Lung (tissue), 12 donors: Measurements from ENCODE around the gene DNMT3A. TPM values are rescaled to one million over a fixed set of nuclear protein-coding genes. Genes with fewer than 3 reads are reported as not detected.

Experiments
- ATAC-seq: fragments of 200-7000 bp; cut with Tn5 transposase; one replicate; pipeline ENCODE4 v1.9.1; 2020; ENCODE audit warnings: moderate number of reproducible peaks; ENCODE audit not compliant: insufficient read depth, low FRiP score
- DNase-seq, 3 donors: peaks; one replicate each; pipeline ENCODE4 v3.0.0-alpha.2; 2013 to 2017
- H3K27ac ChIP-seq, 2 donors: one replicate each; pipeline ENCODE4 v1.5.1; 2013; ENCODE audit warnings: mild to moderate bottlenecking in 2 of 2, moderate library complexity in 2 of 2, control low read depth in 1 of 2, inconsistent platforms in 1 of 2, low read depth in 1 of 2, low read length in 1 of 2
- H3K27me3 ChIP-seq, 3 donors: one replicate each; pipeline ENCODE4 v1.5.1; 2013; ENCODE audit warnings: low read length in 2 of 3; ENCODE audit not compliant: control insufficient read depth in 3 of 3, insufficient read depth in 3 of 3
- H3K36me3 ChIP-seq, 4 donors: one replicate each; pipeline ENCODE4 v1.5.1; 2013; ENCODE audit warnings: low read length in 4 of 4, mild to moderate bottlenecking in 1 of 4, moderate library complexity in 1 of 4; ENCODE audit not compliant: control insufficient read depth in 4 of 4, insufficient read depth in 4 of 4
- H3K4me1 ChIP-seq, 5 donors: one replicate each; pipeline ENCODE4 v1.5.1; 2013; ENCODE audit warnings: low read length in 5 of 5, mild to moderate bottlenecking in 2 of 5, moderate library complexity in 1 of 5; ENCODE audit not compliant: control insufficient read depth in 5 of 5, insufficient read depth in 5 of 5
- H3K4me3 ChIP-seq: one replicate; pipeline ENCODE4 v1.5.1; 2013; ENCODE audit warnings: mild to moderate bottlenecking, control low read depth, moderate library complexity
- H3K9ac ChIP-seq, 2 donors: one replicate each; pipeline ENCODE4 v1.5.1; 2013; ENCODE audit warnings: low read length in 2 of 2, control low read depth in 1 of 2; ENCODE audit not compliant: insufficient read depth in 1 of 2
- H3K9me3 ChIP-seq, 4 donors: one replicate each; pipeline ENCODE4 v1.5.1; 2013; ENCODE audit warnings: low read length in 3 of 4, mild to moderate bottlenecking in 1 of 4, moderate library complexity in 1 of 4; ENCODE audit not compliant: control insufficient read depth in 4 of 4, insufficient read depth in 3 of 4
- CTCF ChIP-seq: IDR thresholded peaks from 2 replicates; pipeline ENCODE4 v1.5.1; 2012; ENCODE audit warnings: mild to moderate bottlenecking; ENCODE audit errors: control extremely low read depth, extremely low read depth
- WGBS, 2 donors: extraction: QIAGEN DNeasy Blood & Tissue Kit; methylation state at CpG; one replicate each; pipeline ENCODE4 v1.1.7; 2013; 5-methylcytosine and 5-hydroxymethylcytosine counted together
- polyA plus RNA-seq, 2 donors: library from polyadenylated mRNA; stranded (reverse); fragments of 200-250 nt; gene quantifications; one replicate each; pipeline ENCODE4 v1.2.1, GENCODE V29; 2013
- total RNA-seq, 2 donors: library from RNA; depleted of rRNA in 1 of 2; stranded (reverse); fragments of >200 nt in 1 of 2; gene quantifications; one replicate each; pipeline ENCODE4 v1.2.1, GENCODE V29; 2014 to 2021
- donor health status: control.
- donor health status: control.
- donor health status: Bipolar disorder and iron deficiency.
- donor health status: healthy.
- donor health status: DM: yes; HTN: yes; CAD: no.

The DNMT3A gene
- total and polyA plus RNA-seq, 4 donors, result 9.2 to 61.0 (median 26.9) TPM

DNA sequence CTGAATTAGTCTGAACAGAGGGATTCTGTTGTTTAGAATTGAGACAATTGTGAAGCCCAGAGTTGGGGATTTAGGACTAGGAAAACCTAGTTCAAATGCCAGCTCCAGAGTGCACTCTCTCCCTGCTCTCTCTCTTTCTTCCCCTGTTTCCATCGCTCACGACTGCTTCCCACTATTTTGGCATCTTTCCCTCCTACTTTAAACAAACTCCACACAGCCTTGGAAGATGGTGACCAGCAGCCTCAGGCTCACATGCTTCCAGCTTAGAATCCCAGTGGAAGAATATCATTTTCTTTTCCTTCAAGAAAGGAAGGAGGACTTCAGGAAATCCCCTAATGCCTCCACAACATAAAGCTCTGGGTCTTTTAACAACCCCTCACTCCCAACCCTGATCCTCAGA, 6.1 kb upstream of the DNMT3A start:
- no peak overlapping the region for H3K4me3 ChIP-seq
- no peaks in the 10 kb centered on the region for H3K36me3 ChIP-seq
- H3K9ac ChIP-seq, result no peak overlapping the region
- TF ChIP-seq CTCF, result no peak
- peak; percentile 32 to 90 (median 82) for DNase-seq
- H3K9me3 ChIP-seq, result no peaks in the 10 kb centered on the region
- no peaks in the 10 kb centered on the region for H3K27me3 ChIP-seq
- WGBS, 2 donors, result 35 to 43% methylated on average over 2 of the region's 2 CpGs
- ATAC-seq, result no peak
- peaks cover 0 to 11% (median 0%) of the 10 kb centered on the region in 5 donors for H3K4me1 ChIP-seq
- no peak overlapping the region for H3K27ac ChIP-seq

GRCh38 chr2:25347205-25347815, 5.6 kb upstream of the DNMT3A start:
- Histone ChIP-seq H3K4me1 (peaks cover 0 to 15% (median 4%) of the 10 kb centered on the region in 5 donors), H3K4me3 (no peak overlapping the region), H3K36me3 (no peaks in the 10 kb centered on the region), H3K9ac (no peak overlapping the region), H3K27ac (no peak overlapping the region), H3K9me3 (no peaks in the 10 kb centered on the region), H3K27me3 (no peaks in the 10 kb centered on the region)
- DNase-seq (no peak), ATAC-seq (no peak)
- 77 to 87% methylated on average over 7 of the region's 7 CpGs for WGBS, 2 donors
- no peak for TF ChIP-seq CTCF

GRCh38 chr2:25343187-25343825, 1.6 kb upstream of the DNMT3A start:
- ATAC-seq (no peak), DNase-seq (no peak)
- Histone ChIP-seq H3K4me1 (peaks cover 0 to 30% (median 15%) of the 10 kb centered on the region in 5 donors), H3K27me3 (no peaks in the 10 kb centered on the region), H3K9ac (no peak overlapping the region), H3K36me3 (peaks cover 0 to 3% (median 0%) of the 10 kb centered on the region in 4 donors), H3K27ac (no peak overlapping the region), H3K9me3 (no peaks in the 10 kb centered on the region), H3K4me3 (no peak overlapping the region)
- 91 to 93% methylated on average over 21 of the region's 21 CpGs for WGBS, 2 donors
- TF ChIP-seq CTCF, result no peak
